Glutamatergic neuron (in vitro differentiated cells): ENCODE measurements around the gene EFCAB7. TPM values are rescaled to one million over a fixed set of nuclear protein-coding genes. Genes with fewer than 3 reads are reported as not detected.

Experiments
- DNase-seq: peaks from one replicate; pipeline ENCODE4 v3.0.0; 2022
- H3K27ac Mint-ChIP-seq: one replicate; pipeline ENCODE4 v1.8.0; 2020; ENCODE audit warnings: mild to moderate bottlenecking, mixed read lengths, inconsistent platforms; ENCODE audit not compliant: unreplicated experiment
- H3K27me3 Mint-ChIP-seq: one replicate; pipeline ENCODE4 v1.8.0; 2020; ENCODE audit warnings: mild to moderate bottlenecking, moderate library complexity, mixed read lengths, inconsistent platforms; ENCODE audit not compliant: unreplicated experiment
- H3K36me3 Mint-ChIP-seq: one replicate; pipeline ENCODE4 v1.8.0; 2020; ENCODE audit warnings: mild to moderate bottlenecking, mixed read lengths, inconsistent platforms; ENCODE audit not compliant: unreplicated experiment
- H3K4me1 Mint-ChIP-seq: one replicate; pipeline ENCODE4 v1.8.0; 2020; ENCODE audit warnings: mild to moderate bottlenecking, low read depth, mixed read lengths, inconsistent platforms; ENCODE audit not compliant: unreplicated experiment
- H3K4me3 Mint-ChIP-seq: one replicate; pipeline ENCODE4 v1.8.0; 2020; ENCODE audit warnings: mild to moderate bottlenecking, mixed read lengths, inconsistent platforms; ENCODE audit not compliant: unreplicated experiment
- H3K9me3 Mint-ChIP-seq: one replicate; pipeline ENCODE4 v1.8.0; 2020; ENCODE audit warnings: mild to moderate bottlenecking, moderate library complexity, mixed read lengths, inconsistent platforms; ENCODE audit not compliant: unreplicated experiment
- CTCF ChIP-seq: fragments of 200-600 bp; sonication (generic); IDR thresholded peaks from one replicate; pipeline ENCODE4 v1.5.0; 2021; ENCODE audit not compliant: partially characterized antibody, unreplicated experiment
- total RNA-seq: library from RNA; stranded (reverse); fragmentation: NEBNext Ultra II Directional; extraction: Animal tissue kit (Norgen Biotek cat#: 25700); gene quantifications from one replicate; pipeline ENCODE4 v1.2.1, GENCODE V29; 2021; ENCODE audit not compliant: unreplicated experiment

Gene EFCAB7
- total RNA-seq, 1 donor from 2014 or later: 6.6 TPM

GRCh38 chr1:63545780-63546179, 22.5 kb downstream of the EFCAB7 start:
- H3K27me3 Mint-ChIP-seq: no peaks in the 10 kb centered on the region
- no peaks in the 10 kb centered on the region for H3K9me3 Mint-ChIP-seq
- DNase-seq: no peak
- no peak for TF ChIP-seq CTCF
- no peak overlapping the region for H3K4me3 Mint-ChIP-seq
- H3K36me3 Mint-ChIP-seq: no peaks in the 10 kb centered on the region
- no peaks in the 10 kb centered on the region for H3K4me1 Mint-ChIP-seq
- H3K27ac Mint-ChIP-seq: no peak overlapping the region

- DNase-seq: no peak
- H3K27me3 Mint-ChIP-seq: no peaks in the 10 kb centered on the region
- H3K4me1 Mint-ChIP-seq: no peaks in the 10 kb centered on the region
- no peaks in the 10 kb centered on the region for H3K36me3 Mint-ChIP-seq
- H3K9me3 Mint-ChIP-seq: no peaks in the 10 kb centered on the region
- no peak overlapping the region for H3K4me3 Mint-ChIP-seq
- H3K27ac Mint-ChIP-seq: no peak overlapping the region
- no peak for TF ChIP-seq CTCF
Measured at GRCh38 chr1:63547621-63548294, 24.4 kb downstream of the EFCAB7 start.

GRCh38 chr1:63548303-63548702, 25.0 kb downstream of the EFCAB7 start:
- no peak overlapping the region for H3K4me3 Mint-ChIP-seq
- no peak for TF ChIP-seq CTCF
- no peaks in the 10 kb centered on the region for H3K36me3 Mint-ChIP-seq
- H3K4me1 Mint-ChIP-seq: no peaks in the 10 kb centered on the region
- no peaks in the 10 kb centered on the region for H3K9me3 Mint-ChIP-seq
- no peak overlapping the region for H3K27ac Mint-ChIP-seq
- DNase-seq: no peak
- H3K27me3 Mint-ChIP-seq: no peaks in the 10 kb centered on the region

- Mint-ChIP-seq H3K36me3 (no peaks in the 10 kb centered on the region), H3K4me3 (no peak overlapping the region), H3K9me3 (no peaks in the 10 kb centered on the region), H3K27me3 (no peaks in the 10 kb centered on the region), H3K4me1 (no peaks in the 10 kb centered on the region), H3K27ac (no peak overlapping the region)
- no peak for DNase-seq
- no peak for TF ChIP-seq CTCF
Measured at GRCh38 chr1:63548877-63549276, 25.6 kb downstream of the EFCAB7 start.

- DNase-seq: no peak
- Mint-ChIP-seq H3K27ac (no peak overlapping the region), H3K9me3 (no peaks in the 10 kb centered on the region), H3K27me3 (no peaks in the 10 kb centered on the region), H3K4me3 (no peak overlapping the region), H3K4me1 (no peaks in the 10 kb centered on the region), H3K36me3 (no peaks in the 10 kb centered on the region)
- no peak for TF ChIP-seq CTCF
Measured at GRCh38 chr1:63555480-63555879, 32.2 kb downstream of the EFCAB7 start.
